HepG2 (cell line): Measurements from ENCODE around the gene PAQR5. TPM values are rescaled to one million over a fixed set of nuclear protein-coding genes. Genes with fewer than 3 reads are reported as not detected.

ENCODE experiments used
- ELK4 ChIP-seq: sonication (generic); formaldehyde crosslinking; IDR thresholded peaks from 2 replicates; pipeline ENCODE4 v1.9.0; 2021; ENCODE audit warnings: missing genetic modification reagents, borderline replicate concordance
- FOXP4 ChIP-seq: sonication (generic); formaldehyde crosslinking; IDR thresholded peaks from 2 replicates; pipeline ENCODE4 v1.4.0; 2020; ENCODE audit warnings: missing genetic modification reagents
- MTF2 ChIP-seq: sonication (generic); formaldehyde crosslinking; IDR thresholded peaks from 2 replicates; pipeline ENCODE4 v1.5.0; 2020; ENCODE audit warnings: missing genetic modification reagents, borderline replicate concordance
- SALL1 ChIP-seq: sonication (generic); formaldehyde crosslinking; IDR thresholded peaks from 2 replicates; pipeline ENCODE4 v1.8.0; 2022; ENCODE audit warnings: mild to moderate bottlenecking, missing genetic modification reagents
- SETDB1 ChIP-seq: sonication (generic); formaldehyde crosslinking; IDR thresholded peaks from 2 replicates; pipeline ENCODE4 v1.5.1; 2020; ENCODE audit warnings: missing genetic modification reagents, mild to moderate bottlenecking, borderline replicate concordance
- SMC3 ChIP-seq: IDR thresholded peaks from 2 replicates; pipeline ENCODE4 v1.6.1; 2011; ENCODE audit warnings: low read length, improper control_type of control experiment
- ZBTB2 ChIP-seq: sonication (generic); formaldehyde crosslinking; IDR thresholded peaks from 2 replicates; pipeline ENCODE4 v1.8.0; 2022; ENCODE audit warnings: low read depth, missing genetic modification reagents
- ZBTB26 ChIP-seq: IDR thresholded peaks from 2 replicates; pipeline ENCODE4 v1.6.1; 2016; ENCODE audit warnings: missing compliant biosample characterization, missing genetic modification reagents, borderline replicate concordance
- ZBTB49 ChIP-seq: sonication (generic); formaldehyde crosslinking; IDR thresholded peaks from 2 replicates; pipeline ENCODE4 v1.4.0; 2020; ENCODE audit warnings: missing genetic modification reagents, borderline replicate concordance
- ZNF24 ChIP-seq: fragments of 450-650 bp; IDR thresholded peaks from 2 replicates; pipeline ENCODE4 v1.6.1; 2017; ENCODE audit warnings: antibody characterized with exemption, mild to moderate bottlenecking
- ZNF609 ChIP-seq: sonication (generic); formaldehyde crosslinking; IDR thresholded peaks from 2 replicates; pipeline ENCODE4 v1.4.0; 2020; ENCODE audit warnings: mild to moderate bottlenecking, missing genetic modification reagents, borderline replicate concordance
- ZNF670 ChIP-seq: sonication (generic); formaldehyde crosslinking; IDR thresholded peaks from 2 replicates; pipeline ENCODE4 v1.8.0; 2022; ENCODE audit warnings: mild to moderate bottlenecking, missing genetic modification reagents, borderline replicate concordance
- polyA plus RNA-seq, 8 experiments: library from polyadenylated mRNA; depleted of rRNA in 3 of 8; stranded (reverse) in 7 of 8; unstranded in 1 of 8; fragments of >200 nt; fragmentation: Illumina TruSeq in 4 of 8; extraction: Trizol in 4 of 8; gene quantifications; 2 replicates each; pipeline versions ENCODE4 v1.2.1 to v1.2.3, GENCODE V29; 2011 to 2016; ENCODE audit warnings: low read depth in 4 of 8, missing spikeins in 1 of 8, mixed read lengths in 1 of 8; ENCODE audit not compliant: insufficient read depth in 1 of 8
- total RNA-seq, 5 experiments: library from RNA; depleted of rRNA; stranded (reverse); fragments of >200 nt; fragmentation: Illumina TruSeq; extraction: Trizol; gene quantifications; 2 replicates each; pipeline ENCODE4 v1.2.3, GENCODE V29; 2016; ENCODE audit warnings: low read depth in 1 of 5

The PAQR5 gene
- total and polyA plus RNA-seq, 2 of the 13 experiments (the other 11 are each of a cell fraction or from before 2014, with no cell fraction given) = 0.53 to 1.3 TPM

GRCh38 chr15:69413822-69414700 is 115.3 kb downstream of the PAQR5 start, which contains the start of gene KIF23 (continued):
- TF ChIP-seq ZBTB2 = peak; percentile 83
- TF ChIP-seq FOXP4 (CRISPR knock-in tag) = no peak
- no peak for TF ChIP-seq SETDB1 (CRISPR knock-in tag)
- TF ChIP-seq MTF2 (CRISPR knock-in tag) = no peak
- TF ChIP-seq ZNF609 = peak; percentile 35; the same call in 1 of the 2 replicates
- TF ChIP-seq SALL1 = peak; percentile 89
- TF ChIP-seq SMC3 = no peak
- no peak for TF ChIP-seq ZBTB26 (CRISPR knock-in tag)
- TF ChIP-seq ZBTB49 = no peak
- TF ChIP-seq ELK4 (CRISPR knock-in tag) = no peak
- no peak for TF ChIP-seq ZNF24
- TF ChIP-seq ZNF670 (CRISPR knock-in tag) = no peak; the same call in 1 of the 2 replicates
